HG02852 (cell line): ENCODE measurements around the gene COL19A1.

Experiments used
- ATAC-seq: cut with Tn5 transposase; IDR thresholded peaks from one replicate; pipeline ENCODE4 v1.9.1; 2021; ENCODE audit warnings: mild to moderate bottlenecking, moderate library complexity; ENCODE audit not compliant: unreplicated experiment

Gene COL19A1

GRCh38 chr6:70051197-70052124 lies 185.1 kb downstream of the COL19A1 start:
- ATAC-seq, result no peak

- ATAC-seq, result no peak
These were observed 192.8 kb downstream of the COL19A1 start for GRCh38 chr6:70059039-70059719.

GRCh38 chr6:70060680-70061079 lies 194.3 kb downstream of the COL19A1 start:
- no peak for ATAC-seq

GRCh38 chr6:70061546-70061945 lies 195.2 kb downstream of the COL19A1 start:
- ATAC-seq, result no peak

GRCh38 chr6:70062010-70062409 lies 195.7 kb downstream of the COL19A1 start:
- no peak for ATAC-seq

GRCh38 chr6:70072540-70073179 lies 206.3 kb downstream of the COL19A1 start:
- ATAC-seq, result no peak

- ATAC-seq, result no peak
These were observed 207.3 kb downstream of the COL19A1 start for GRCh38 chr6:70073637-70074036.

GRCh38 chr6:70079241-70079640 lies 212.9 kb downstream of the COL19A1 start:
- peak; percentile 75 for ATAC-seq

- ATAC-seq, result no peak
These were observed 214.2 kb downstream of the COL19A1 start for GRCh38 chr6:70080443-70081070.

GRCh38 chr6:70082830-70083229 lies 216.5 kb downstream of the COL19A1 start:
- no peak for ATAC-seq

GRCh38 chr6:70086806-70087205 lies 220.4 kb downstream of the COL19A1 start:
- no peak for ATAC-seq

GRCh38 chr6:70094156-70094555 lies 227.8 kb downstream of the COL19A1 start:
- no peak for ATAC-seq

GRCh38 chr6:70099732-70100131 lies 233.4 kb downstream of the COL19A1 start:
- no peak for ATAC-seq

GRCh38 chr6:70103798-70104197 lies 237.4 kb downstream of the COL19A1 start:
- no peak for ATAC-seq

GRCh38 chr6:70107852-70108629 lies 241.7 kb downstream of the COL19A1 start:
- ATAC-seq, result peak; percentile 43

GRCh38 chr6:70110126-70111022 lies 244.0 kb downstream of the COL19A1 start:
- ATAC-seq, result peak; percentile 39

- no peak for ATAC-seq
These were observed 245.4 kb downstream of the COL19A1 start for GRCh38 chr6:70111737-70112136.

GRCh38 chr6:70112716-70113115 lies 246.4 kb downstream of the COL19A1 start:
- ATAC-seq, result no peak

GRCh38 chr6:70113171-70113570 lies 246.8 kb downstream of the COL19A1 start:
- no peak for ATAC-seq
